Stomach (tissue), 4 donors: ENCODE measurements around the gene CTSF.

Experiments used
- EP300 ChIP-seq: sonication (generic); formaldehyde crosslinking; IDR thresholded peaks from one replicate; pipeline ENCODE4 v1.6.1; 2017; ENCODE audit warnings: antibody characterized with exemption
- POLR2A ChIP-seq, 4 donors: fragments of 450-650 bp; IDR thresholded peaks; one replicate each; pipeline ENCODE4 v1.6.1; 2016; ENCODE audit warnings: antibody characterized with exemption in 4 of 4, control low read depth in 2 of 4, mild to moderate bottlenecking in 1 of 4, moderate library complexity in 1 of 4
- POLR2AphosphoS5 ChIP-seq, 3 donors: sonication (generic); formaldehyde crosslinking; IDR thresholded peaks; one replicate each; pipeline ENCODE4 v1.6.1; 2016; ENCODE audit warnings: antibody characterized with exemption in 3 of 3
- TF ChIP-seq, protein P1 (sequence below), 7 experiments: fragments of 450-650 bp in 4 of 7; fragments of 200-600 bp in 3 of 7; sonication (generic) in 3 of 7; IDR thresholded peaks; one replicate each; pipeline ENCODE4 v1.5.1; 2016 to 2019; ENCODE audit warnings: antibody characterized with exemption in 7 of 7, control low read depth in 2 of 7, mild to moderate bottlenecking in 1 of 7

DNA sequence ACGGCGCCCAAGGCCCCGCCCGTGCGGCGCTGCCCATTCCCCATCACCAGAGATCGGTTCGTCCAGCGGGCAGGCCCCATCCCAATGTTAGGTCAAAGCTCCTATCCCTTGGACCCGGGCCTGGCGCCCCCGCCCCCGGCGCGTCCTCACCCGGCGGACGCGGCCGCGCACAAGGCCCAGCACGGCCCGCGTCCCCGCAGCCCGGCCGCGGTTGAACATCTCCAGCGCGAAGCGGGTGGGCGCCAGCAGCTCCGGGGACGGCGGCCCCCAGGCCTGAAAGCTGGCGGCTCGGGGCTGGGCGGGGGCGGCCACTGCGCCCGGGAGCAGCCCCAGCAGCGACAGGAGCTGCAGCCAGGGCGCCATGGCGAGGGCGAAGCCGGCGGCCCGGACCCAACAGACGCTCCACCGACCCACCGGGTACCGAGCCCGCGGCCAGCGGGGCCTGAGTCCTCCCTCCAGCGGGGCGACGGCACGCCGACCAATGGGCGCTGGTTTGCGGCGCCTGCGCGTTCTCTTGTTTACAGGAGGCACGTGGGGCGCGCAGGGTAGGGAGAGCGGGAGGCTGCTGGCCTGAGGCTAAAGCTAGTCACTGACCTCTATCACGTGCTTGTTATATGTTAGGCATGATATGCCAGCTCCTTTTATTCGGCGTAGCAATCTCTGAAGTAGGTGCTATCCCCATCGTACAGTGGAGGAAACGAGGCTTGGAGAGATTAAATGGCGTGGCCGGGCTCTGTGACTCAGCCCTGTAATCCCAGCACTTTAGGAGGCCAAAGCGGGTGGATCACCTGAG lies at the start of gene CTSF:
- TF ChIP-seq, protein P1, sequence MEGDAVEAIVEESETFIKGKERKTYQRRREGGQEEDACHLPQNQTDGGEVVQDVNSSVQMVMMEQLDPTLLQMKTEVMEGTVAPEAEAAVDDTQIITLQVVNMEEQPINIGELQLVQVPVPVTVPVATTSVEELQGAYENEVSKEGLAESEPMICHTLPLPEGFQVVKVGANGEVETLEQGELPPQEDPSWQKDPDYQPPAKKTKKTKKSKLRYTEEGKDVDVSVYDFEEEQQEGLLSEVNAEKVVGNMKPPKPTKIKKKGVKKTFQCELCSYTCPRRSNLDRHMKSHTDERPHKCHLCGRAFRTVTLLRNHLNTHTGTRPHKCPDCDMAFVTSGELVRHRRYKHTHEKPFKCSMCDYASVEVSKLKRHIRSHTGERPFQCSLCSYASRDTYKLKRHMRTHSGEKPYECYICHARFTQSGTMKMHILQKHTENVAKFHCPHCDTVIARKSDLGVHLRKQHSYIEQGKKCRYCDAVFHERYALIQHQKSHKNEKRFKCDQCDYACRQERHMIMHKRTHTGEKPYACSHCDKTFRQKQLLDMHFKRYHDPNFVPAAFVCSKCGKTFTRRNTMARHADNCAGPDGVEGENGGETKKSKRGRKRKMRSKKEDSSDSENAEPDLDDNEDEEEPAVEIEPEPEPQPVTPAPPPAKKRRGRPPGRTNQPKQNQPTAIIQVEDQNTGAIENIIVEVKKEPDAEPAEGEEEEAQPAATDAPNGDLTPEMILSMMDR (IDR thresholded peaks at IDR 0.05): no peak
- no peak for TF ChIP-seq EP300
- TF ChIP-seq POLR2A (IDR thresholded peaks at IDR 0.05): no peak
- TF ChIP-seq POLR2AphosphoS5 (IDR thresholded peaks at IDR 0.05): peak in 2 of 3 donors; percentile 9 to 77
